NCI-H2227 treated with DMSO at 0.1 percent for 48 hours (cell line): ENCODE results near the gene RHBDL1.
A peak's percentile ranks its signal among the peaks of the same experiment; 100 is the strongest.

ENCODE experiments used
- DNase-seq: peaks from one replicate; lab custom pipeline; 2025; lab: John Stamatoyannopoulos, UW

Gene RHBDL1

GRCh38 chr16:674968-675883 is at the start of gene RHBDL1:
RHBDL1 (plus strand) TSS chr16:675671; CDS start chr16:675791, 120 bp downstream.
- no peak for DNase-seq

- no peak for DNase-seq
These were observed 49.3 kb upstream of the RHBDL1 start for GRCh38 chr16:625977-626765.

- no peak for DNase-seq
These were observed 48.6 kb upstream of the RHBDL1 start for GRCh38 chr16:626787-627453.

- no peak for DNase-seq
These were observed 47.8 kb upstream of the RHBDL1 start for GRCh38 chr16:627454-628239.

GRCh38 chr16:628321-629061 is 47.0 kb upstream of the RHBDL1 start:
- DNase-seq: no peak

- DNase-seq: peak; percentile 22
These were observed 46.2 kb upstream of the RHBDL1 start for GRCh38 chr16:629185-629832.

GRCh38 chr16:629833-630248 is 45.6 kb upstream of the RHBDL1 start:
- DNase-seq: no peak

- DNase-seq: no peak
These were observed 45.1 kb upstream of the RHBDL1 start for GRCh38 chr16:630249-630814.

- no peak for DNase-seq
These were observed 44.6 kb upstream of the RHBDL1 start, which contains the start of gene WFIKKN1 for GRCh38 chr16:630815-631405. WFIKKN1 (plus strand) TSS chr16:630985; CDS start chr16:631254, 269 bp downstream.

GRCh38 chr16:631808-632358 is 43.6 kb upstream of the RHBDL1 start:
- no peak for DNase-seq

- DNase-seq: no peak
These were observed 42.8 kb upstream of the RHBDL1 start for GRCh38 chr16:632486-633335.

- DNase-seq: no peak
These were observed 42.0 kb upstream of the RHBDL1 start for GRCh38 chr16:633336-634050.

- no peak for DNase-seq
These were observed 41.3 kb upstream of the RHBDL1 start for GRCh38 chr16:634051-634670.

- DNase-seq: no peak
These were observed 40.5 kb upstream of the RHBDL1 start for GRCh38 chr16:634996-635395.

- no peak for DNase-seq
These were observed 39.8 kb upstream of the RHBDL1 start for GRCh38 chr16:635573-636205.

- DNase-seq: peak; percentile 91
These were observed 39.0 kb upstream of the RHBDL1 start, which contains the start of gene METTL26 for GRCh38 chr16:636206-637080. METTL26 (minus strand) TSS chr16:636305; CDS start chr16:636290, 15 bp downstream.
